Measurements from ENCODE around the gene RFX8.
A peak's percentile ranks its signal among the peaks of the same experiment; 100 is the strongest.

Gene RFX8

DNA sequence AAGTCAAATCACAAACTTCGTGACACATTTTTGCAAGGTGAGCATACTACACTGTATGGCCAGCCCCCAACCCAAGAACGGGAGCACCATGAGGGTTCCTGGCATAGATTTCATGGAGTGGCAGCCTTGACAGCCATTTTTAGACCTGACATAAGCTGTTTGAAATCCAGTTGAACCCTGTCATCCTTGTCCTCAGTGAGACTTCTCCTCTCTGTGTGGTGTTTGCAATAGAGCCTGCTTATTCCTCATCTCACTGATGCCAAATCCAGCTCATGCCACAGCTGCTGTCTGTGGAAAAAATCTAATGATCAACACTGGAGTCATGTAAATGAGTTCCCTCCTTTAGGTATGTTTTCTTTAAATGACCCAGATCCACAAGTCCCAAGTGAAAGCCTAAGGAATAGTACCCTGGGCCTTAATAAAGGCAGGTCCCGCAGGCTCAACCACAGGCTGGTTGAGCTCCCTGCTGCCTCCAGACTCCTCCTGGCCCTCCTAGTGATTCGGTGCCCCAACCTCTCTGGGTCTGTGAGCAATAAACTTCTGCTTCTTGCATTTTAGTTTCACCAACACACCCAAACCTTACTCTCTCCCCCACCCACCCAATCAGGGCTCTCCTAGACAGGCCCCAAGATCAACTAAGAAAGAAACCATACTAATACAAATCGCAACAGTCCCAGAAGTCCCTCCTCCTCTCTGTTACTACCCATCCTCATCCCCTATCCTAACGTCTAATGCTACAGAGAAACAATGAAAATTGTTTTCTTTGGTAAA is 79.2 kb downstream of the RFX8 start:
- TF ChIP-seq EZH2 (IDR thresholded peaks at IDR 0.05; ENCODE audit: borderline replicate concordance, low read depth, low read length, severe bottlenecking), result no peak
- TF ChIP-seq, protein P1, sequence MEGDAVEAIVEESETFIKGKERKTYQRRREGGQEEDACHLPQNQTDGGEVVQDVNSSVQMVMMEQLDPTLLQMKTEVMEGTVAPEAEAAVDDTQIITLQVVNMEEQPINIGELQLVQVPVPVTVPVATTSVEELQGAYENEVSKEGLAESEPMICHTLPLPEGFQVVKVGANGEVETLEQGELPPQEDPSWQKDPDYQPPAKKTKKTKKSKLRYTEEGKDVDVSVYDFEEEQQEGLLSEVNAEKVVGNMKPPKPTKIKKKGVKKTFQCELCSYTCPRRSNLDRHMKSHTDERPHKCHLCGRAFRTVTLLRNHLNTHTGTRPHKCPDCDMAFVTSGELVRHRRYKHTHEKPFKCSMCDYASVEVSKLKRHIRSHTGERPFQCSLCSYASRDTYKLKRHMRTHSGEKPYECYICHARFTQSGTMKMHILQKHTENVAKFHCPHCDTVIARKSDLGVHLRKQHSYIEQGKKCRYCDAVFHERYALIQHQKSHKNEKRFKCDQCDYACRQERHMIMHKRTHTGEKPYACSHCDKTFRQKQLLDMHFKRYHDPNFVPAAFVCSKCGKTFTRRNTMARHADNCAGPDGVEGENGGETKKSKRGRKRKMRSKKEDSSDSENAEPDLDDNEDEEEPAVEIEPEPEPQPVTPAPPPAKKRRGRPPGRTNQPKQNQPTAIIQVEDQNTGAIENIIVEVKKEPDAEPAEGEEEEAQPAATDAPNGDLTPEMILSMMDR (IDR thresholded peaks at IDR 0.05; ENCODE audit: borderline replicate concordance, extremely low read depth, low read length, poor library complexity, severe bottlenecking), result no peak
- H4K20me1 ChIP-seq (ENCODE audit: insufficient read depth, low read length), result no peaks in the 10 kb centered on the region
- no peak overlapping the region for H3K4me3 ChIP-seq (ENCODE audit: low read depth in 1 of 2, low read length in 2 of 2)
- no peaks in the 10 kb centered on the region for H3K9me3 ChIP-seq (ENCODE audit: insufficient read depth, low read length, severe bottlenecking)
- no peaks in the 10 kb centered on the region for H3K79me2 ChIP-seq (ENCODE audit: insufficient read depth, low read length)
- H3K4me1 ChIP-seq (ENCODE audit: insufficient read depth, low read length), result no peaks in the 10 kb centered on the region
- no peak overlapping the region for H3K4me2 ChIP-seq (ENCODE audit: insufficient read depth, low read length)
- H3K27ac ChIP-seq (ENCODE audit: low read length), result no peak overlapping the region
- H3K9ac ChIP-seq (ENCODE audit: low read depth, low read length), result no peak overlapping the region
- H2AFZ ChIP-seq (ENCODE audit: low read depth, low read length), result no peak overlapping the region
- DNase-seq (no peak), ATAC-seq (ENCODE audit: insufficient read depth, low read depth) (no peak)
- H3K36me3 ChIP-seq (ENCODE audit: insufficient read depth, low read length), result peaks cover 2% of the 10 kb centered on the region; the same call in 1 of the 2 replicates
- no peaks in the 10 kb centered on the region for H3K27me3 ChIP-seq (ENCODE audit: insufficient read depth, low read length, poor library complexity)

DNA sequence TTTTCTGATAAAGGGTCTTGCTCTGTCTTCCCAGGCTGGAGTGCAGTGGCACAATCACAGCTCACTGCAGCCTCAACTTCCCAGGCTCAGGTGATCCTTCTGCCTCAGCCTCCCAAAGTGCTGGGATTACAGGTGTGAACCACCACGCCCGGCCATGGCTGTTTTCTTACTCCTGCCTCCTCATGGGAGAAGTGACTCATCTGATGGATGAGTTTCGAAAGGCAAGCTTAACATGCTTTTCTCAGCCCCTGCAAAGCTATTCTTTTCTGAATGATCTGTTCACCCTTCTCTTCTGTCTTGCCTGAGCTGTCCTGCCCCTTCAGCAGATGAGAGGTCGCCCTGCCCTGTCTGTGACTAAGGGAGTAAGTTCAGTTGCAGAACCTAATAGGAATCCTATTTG is 86.7 kb downstream of the RFX8 start:
- no peaks in the 10 kb centered on the region for H3K9me3 ChIP-seq (ENCODE audit: insufficient read depth, low read length, severe bottlenecking)
- peaks cover 46% of the 10 kb centered on the region for H3K27me3 ChIP-seq (ENCODE audit: insufficient read depth, low read length, poor library complexity)
- peaks cover 7% of the 10 kb centered on the region for H3K4me1 ChIP-seq (ENCODE audit: insufficient read depth, low read length)
- DNase-seq, result no peak
- H4K20me1 ChIP-seq (ENCODE audit: insufficient read depth, low read length), result peaks cover 6% of the 10 kb centered on the region; the same call in 1 of the 2 replicates
- ATAC-seq (ENCODE audit: insufficient read depth, low read depth), result no peak
- H3K36me3 ChIP-seq (ENCODE audit: insufficient read depth, low read length), result no peaks in the 10 kb centered on the region
- H3K27ac ChIP-seq (ENCODE audit: low read length), result no peak overlapping the region
- H3K4me2 ChIP-seq (ENCODE audit: insufficient read depth, low read length), result no peak overlapping the region
- no peak overlapping the region for H3K9ac ChIP-seq (ENCODE audit: low read depth, low read length)
- H3K4me3 ChIP-seq (ENCODE audit: low read depth in 1 of 2, low read length in 2 of 2), result no peak overlapping the region
- no peaks in the 10 kb centered on the region for H3K79me2 ChIP-seq (ENCODE audit: insufficient read depth, low read length)
- TF ChIP-seq, protein P1 (IDR thresholded peaks at IDR 0.05; ENCODE audit: borderline replicate concordance, extremely low read depth, low read length, poor library complexity, severe bottlenecking), result no peak
- TF ChIP-seq EZH2 (IDR thresholded peaks at IDR 0.05; ENCODE audit: borderline replicate concordance, low read depth, low read length, severe bottlenecking), result no peak
- H2AFZ ChIP-seq (ENCODE audit: low read depth, low read length), result no peak overlapping the region

DNA sequence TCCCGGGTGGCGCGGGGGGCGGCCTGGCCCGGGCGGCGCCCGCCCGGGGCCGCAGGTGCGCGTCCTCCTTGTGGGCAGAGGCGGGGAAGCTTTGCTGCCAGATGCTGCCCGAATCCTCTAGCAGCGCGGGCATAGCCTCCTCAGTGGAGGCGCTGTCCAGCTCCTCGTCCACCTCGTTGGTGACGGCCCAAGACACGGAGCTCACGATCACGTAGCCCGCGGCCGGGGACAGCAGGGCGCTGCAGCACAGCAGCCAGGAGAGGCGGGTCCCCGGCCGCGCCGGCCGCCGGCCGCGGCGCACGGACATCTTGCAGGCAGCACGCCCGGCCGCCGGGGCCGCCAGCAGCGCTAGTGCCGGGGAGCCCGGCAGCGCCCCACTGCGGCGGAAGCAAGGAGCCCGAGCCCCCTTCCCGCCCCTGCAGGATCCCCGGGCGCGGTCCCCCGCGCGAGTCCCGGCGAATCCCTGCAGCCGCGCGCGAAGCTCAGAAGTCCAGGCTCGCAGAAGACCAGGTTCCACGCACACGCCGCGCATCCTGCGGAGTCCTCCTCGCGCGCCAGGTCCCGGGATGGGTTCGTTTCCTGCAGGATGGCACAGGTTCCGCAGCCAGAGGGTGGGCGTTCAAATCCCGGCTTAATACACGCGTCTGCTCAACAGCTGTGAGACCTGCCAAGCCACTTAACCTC is 87.6 kb downstream of the RFX8 start, which contains the start of gene CREG2:
CREG2 (minus strand) TSS at position 353 of the 684 bp plus-strand sequence; CDS start at position 307, 46 bp downstream.
- TF ChIP-seq, protein P1 (IDR thresholded peaks at IDR 0.05; ENCODE audit: borderline replicate concordance, extremely low read depth, low read length, poor library complexity, severe bottlenecking), result peak; percentile 53
- peak; percentile 98 for TF ChIP-seq EZH2 (IDR thresholded peaks at IDR 0.05; ENCODE audit: borderline replicate concordance, low read depth, low read length, severe bottlenecking)
- Histone ChIP-seq H3K4me1 (ENCODE audit: insufficient read depth, low read length) (peaks cover 7% of the 10 kb centered on the region), H3K27me3 (ENCODE audit: insufficient read depth, low read length, poor library complexity) (peaks cover 46% of the 10 kb centered on the region), H3K27ac (ENCODE audit: low read length) (no peak within 1 kb of the TSS), H3K4me3 (ENCODE audit: low read depth in 1 of 2, low read length in 2 of 2) (peak within 1 kb of the TSS in 1 of 2 experiments; percentile 45; a peak in 2 of 4 replicates), H3K9ac (ENCODE audit: low read depth, low read length) (no peak within 1 kb of the TSS), H3K9me3 (ENCODE audit: insufficient read depth, low read length, severe bottlenecking) (no peaks in the 10 kb centered on the region), H3K79me2 (ENCODE audit: insufficient read depth, low read length) (no peaks in the 10 kb centered on the region), H2AFZ (ENCODE audit: low read depth, low read length) (no peak within 1 kb of the TSS), H3K4me2 (ENCODE audit: insufficient read depth, low read length) (peak within 1 kb of the TSS; percentile 59; the same call in 1 of the 2 replicates), H3K36me3 (ENCODE audit: insufficient read depth, low read length) (no peaks in the 10 kb centered on the region), H4K20me1 (ENCODE audit: insufficient read depth, low read length) (peaks cover 6% of the 10 kb centered on the region; the same call in 1 of the 2 replicates)
- ATAC-seq (ENCODE audit: insufficient read depth, low read depth) (peak; percentile 83), DNase-seq (peak; percentile 46)

Data from DND-41 (cell line).